NCI-H2227 treated with DMSO at 0.1 percent for 48 hours (cell line): Measurements from ENCODE around the gene MPZL1.
A peak's percentile ranks its signal among the peaks of the same experiment; 100 is the strongest.

Experiments
- DNase-seq: peaks from one replicate; lab custom pipeline; 2025; lab: John Stamatoyannopoulos, UW

Gene MPZL1

DNA sequence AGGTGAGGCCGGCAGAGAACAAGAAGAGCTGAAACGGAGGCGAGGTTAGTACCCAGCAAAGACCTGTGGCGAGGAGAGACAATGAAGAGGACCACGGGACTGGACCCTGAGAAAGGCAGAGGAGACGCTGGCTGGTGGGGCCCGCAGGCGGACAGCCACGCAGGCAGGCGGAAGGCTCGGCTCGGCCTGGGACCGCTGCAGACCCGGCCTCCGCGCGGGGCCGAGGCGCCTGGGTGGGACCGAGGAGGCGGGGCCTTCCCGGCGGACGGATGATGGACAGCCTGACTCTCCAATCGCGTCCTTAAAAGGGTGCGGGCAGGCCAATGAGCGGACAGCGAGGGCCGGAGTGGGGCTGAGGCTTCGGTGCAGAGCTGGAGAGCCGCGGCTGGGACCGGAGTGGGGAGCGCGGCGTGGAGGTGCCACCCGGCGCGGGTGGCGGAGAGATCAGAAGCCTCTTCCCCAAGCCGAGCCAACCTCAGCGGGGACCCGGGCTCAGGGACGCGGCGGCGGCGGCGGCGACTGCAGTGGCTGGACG is at the start of gene MPZL1:
MPZL1 (plus strand) TSS at position 366 of the 535 bp plus-strand sequence. CDS start 170 bp downstream, outside the sequence.
- peak; percentile 93 for DNase-seq

DNA sequence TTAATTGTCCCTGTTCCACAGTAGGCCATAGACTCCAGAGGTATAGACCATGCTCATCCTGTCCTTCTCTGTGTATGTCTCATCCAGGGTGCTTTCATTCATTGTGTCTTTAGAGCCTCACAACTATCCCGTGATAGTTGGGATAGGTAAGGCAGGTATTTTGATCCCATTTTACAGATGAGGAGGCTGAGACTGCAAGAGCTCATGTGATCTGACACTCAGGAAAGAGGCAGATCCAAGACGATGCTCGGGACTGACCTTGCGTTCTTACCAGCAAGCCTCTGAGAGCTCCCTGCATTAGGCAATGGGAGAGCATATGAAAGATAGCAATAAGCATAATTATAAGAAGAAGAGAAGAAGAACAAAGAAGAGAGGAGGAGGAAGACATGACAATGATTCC is 49.0 kb upstream of the MPZL1 start:
- DNase-seq = no peak

DNA sequence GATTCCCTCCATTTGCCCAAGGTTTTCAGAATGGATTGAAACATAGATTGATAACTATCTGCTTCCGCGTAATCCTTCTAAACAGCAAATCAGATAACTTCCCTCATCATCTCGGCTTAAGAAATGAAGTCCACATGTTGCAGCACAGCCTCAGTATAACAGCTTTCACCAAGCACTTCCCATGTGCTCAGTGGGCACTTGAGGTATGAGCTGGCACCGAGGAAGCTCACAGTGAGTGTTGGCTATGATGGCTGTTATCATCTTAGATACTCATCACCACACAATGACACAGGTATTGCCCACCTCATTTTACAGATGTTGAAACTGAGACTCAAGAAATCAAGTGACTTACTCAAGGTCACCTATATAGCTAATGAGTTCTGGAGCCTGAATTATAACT is 48.5 kb upstream of the MPZL1 start:
- DNase-seq = no peak

DNA sequence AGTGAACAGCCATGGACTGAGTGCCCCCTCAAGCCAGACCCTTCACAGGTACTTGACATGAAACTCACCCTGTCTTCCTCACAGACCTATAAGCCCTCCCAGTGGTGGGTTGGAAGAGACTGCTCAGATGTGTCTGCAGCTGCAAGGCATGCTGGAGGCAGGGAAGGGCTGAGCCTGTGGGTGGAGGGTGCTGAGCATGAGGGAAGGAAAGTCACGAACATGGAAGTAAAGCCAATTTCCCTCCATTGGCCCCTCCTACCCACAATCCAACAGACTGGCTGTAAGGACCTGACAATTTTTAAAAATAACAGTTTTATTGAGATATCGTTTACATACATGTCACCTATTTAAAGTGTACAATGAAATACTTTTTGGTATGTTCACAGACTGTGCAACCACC is 47.6 kb upstream of the MPZL1 start:
- no peak for DNase-seq

DNA sequence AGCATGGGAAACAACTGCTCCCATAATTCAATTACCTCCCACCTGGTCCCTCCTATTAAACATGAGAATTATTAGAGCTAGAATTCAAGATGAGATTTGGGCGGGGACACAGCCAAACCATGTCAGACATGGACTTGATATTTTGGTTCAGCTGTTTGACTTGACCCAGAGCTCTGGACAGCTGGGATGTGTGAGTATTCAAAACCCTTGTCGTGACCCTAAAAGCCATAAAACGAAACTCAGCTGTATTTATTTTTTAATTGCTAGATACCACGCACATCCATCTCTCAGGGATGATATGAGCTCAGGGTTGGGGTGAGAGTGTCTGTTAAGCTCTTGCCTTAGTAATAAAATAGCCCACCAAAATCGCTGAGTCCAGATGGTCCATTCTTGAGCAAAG is 46.3 kb upstream of the MPZL1 start:
- no peak for DNase-seq

DNA sequence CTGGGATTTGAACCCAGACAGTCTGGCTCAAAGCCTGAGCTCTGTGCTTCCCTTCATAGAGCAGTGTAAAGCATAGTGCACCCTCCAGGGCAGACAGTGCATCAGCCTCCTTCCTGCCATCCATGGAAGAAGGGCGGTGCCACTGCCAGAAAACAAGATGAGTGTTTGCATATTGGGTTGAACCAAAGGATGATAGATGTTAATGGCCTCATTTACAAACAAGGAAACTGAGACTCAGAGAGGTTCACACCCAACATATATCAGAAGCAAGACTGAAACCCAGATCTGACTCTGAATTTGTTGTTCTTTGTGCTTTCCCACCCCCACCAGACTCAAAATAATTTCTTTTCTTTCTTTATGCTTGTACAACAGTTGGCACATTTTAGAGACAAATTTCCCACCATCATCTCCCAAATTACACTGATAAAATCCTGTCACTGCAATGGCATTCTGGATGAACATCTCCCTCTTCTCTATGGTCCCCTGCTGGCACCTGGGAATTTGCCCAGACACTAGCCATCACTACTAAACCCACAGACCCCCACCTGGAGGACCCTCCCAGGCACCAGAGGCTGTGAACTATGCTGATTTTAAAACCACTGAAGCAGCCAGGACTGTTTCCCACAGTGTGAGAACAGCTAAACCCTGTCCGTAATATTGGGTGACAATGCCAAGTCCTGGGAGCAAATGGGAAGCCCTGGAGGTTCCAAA is 45.4 kb upstream of the MPZL1 start:
- no peak for DNase-seq

DNA sequence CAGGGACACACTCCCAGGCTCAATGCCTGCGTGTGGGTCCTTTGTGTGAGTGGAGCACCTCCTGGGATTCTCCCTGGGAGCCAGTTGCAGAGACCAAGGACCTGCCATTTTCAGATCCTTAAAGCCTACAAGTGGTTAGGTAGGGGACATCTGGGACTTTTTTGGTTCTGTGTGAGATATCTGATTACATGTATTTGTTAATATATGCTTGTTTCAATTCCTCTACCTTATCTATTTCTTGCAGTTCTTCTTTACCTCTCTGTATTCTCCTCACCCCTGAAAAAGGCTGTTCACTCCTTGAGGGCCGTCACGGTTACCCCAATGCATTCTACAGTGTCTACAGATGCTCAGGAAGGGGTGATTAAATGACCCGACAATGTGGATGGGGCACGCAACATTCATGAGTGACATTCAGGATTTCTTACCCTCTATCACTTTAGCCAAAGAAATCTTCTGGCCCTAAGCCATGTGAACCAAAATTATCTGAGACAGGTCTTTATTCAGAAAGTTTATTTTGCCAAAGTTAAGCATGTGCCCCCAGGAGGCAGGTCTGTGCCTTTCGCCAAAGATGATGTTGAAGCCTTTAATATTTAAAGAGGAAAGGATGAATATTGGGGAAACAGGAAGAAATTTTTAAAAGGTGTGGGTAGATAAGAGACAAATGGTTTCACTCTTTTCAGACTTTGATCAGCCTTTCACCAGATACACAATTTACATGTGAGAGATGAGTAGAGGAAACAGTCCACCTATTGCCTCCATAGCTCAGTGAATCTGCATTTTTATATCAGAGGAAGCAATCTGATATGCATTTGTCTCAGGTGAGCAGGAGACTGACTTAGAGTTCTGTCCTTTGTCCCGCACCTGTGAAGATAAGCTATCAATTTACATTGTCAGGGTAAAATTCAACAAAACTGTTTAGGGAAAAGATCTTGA is 44.6 kb upstream of the MPZL1 start:
- no peak for DNase-seq

DNA sequence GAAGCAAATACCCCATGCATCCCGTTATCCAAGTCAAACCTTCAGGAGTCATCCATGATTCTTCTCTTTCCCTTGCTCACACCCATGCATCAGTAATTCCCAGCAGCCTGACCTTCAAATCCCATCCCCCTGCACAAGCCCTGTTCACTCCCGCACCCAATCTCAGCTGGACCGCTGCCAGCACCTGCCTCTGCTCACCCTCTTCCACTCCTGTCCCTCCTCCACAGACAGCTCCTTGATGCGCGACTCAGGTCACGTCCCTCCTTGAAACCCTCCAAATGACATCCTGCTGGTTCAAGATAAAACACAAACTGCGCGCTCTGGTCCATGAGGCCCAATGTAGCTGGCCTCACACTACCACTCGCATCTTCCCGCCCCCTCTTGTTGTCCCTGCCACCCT is 43.4 kb upstream of the MPZL1 start:
- DNase-seq = no peak

DNA sequence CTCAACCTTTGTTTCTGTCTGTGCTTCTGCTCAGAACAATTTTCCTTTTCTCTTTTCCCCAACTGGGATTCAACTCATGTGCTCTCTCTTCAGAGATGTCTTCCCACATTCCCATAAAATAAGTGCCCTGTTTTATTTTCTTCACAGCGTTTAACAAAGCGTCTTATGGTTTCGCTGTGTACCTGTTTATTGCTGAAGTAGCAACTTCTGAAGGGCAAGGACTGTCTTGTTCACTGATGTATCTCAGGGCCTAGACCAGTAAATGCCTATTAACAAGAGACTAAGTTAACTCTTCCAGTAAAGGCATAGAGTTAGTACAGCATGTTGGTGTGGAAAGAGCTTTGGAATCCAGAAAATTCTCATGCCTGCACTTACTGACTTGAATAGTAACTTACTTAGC is 42.9 kb upstream of the MPZL1 start:
- DNase-seq = no peak

DNA sequence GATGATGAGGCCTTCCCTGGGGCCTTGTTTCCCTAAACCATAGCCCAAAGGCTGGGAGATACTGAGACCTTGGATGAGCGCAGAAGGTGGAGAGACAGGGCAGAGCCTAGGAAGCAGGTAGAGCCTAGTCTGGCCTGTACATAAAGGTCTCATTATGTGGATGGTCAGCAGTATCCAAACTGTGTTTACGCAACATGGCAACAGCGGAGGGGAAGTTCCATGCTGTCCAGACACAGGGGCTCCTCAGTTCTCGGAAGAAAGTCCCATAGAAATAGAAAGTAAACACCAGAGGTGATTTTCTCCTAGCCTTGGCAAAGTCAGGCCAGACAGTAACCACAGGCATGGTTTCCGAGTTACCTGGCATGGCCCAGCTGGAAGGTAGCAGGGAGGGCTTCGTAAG is 42.1 kb upstream of the MPZL1 start:
- DNase-seq = no peak

DNA sequence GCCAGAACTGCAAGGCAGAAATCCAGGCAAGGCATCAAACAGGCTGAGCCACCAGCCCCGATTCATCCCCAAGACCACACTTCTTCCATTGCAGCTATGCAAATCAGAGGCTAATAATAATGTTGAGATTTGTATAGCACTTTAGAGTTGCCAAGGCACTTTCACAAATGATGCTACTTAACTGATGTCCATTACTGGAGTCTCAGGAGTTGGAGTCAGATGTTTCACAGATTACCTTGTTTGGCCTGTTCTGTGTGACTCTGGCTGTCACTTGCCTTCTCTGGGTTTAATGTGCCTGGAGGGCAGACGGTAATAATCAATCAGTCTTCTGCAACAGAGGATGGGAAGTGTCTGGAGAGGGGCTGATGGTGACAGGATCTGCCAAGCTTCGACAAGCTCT is 40.8 kb upstream of the MPZL1 start:
- DNase-seq = no peak

DNA sequence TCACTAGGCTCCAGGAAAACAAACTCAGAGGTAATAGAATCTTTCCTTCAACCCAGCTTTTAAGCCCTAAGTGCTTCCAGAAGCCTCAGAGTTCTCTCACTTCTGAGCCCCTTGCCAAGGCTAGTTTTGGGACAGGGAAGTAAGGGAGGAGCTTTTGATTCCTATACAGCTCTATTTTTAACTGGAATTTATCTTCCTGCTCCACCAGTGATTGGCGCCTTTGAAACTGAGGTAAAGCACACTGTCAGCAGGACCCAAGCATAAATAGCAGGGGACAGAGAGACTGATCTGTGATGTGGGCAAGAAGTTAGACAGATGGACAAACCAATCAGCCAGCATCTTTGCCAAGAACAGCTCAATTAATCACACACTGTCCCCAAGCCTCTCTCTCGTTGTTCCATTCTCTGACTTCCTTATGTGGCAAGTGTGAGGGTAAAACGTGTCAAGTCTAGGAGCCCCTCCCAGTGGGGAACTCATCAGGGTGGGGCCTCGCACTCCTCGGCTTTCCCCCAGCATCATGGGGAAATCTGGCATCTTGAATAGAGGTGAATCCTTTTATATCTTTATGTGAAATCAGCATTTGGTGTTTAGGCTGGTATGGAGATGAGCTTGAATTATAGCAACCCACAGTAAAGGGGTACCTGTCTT is 40.2 kb upstream of the MPZL1 start:
- DNase-seq = no peak

DNA sequence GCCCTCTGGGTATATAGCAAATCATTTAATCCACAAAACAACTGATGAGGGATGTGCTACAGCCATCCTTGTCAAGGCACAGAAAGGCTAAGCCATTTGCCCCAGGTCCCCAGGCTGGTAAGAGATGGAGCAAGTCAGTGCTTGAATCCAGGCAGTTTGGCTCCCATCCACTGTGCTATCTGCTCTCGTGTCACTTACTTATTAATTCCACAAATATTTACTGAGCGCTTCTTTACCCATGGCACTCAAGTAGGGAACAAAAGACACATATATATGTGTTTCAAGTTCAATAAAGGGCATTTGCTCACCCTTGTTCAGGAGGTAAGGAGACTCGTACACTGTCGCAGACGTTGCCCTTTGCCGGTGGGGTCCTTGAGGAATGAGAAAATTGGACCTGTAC is 38.6 kb upstream of the MPZL1 start:
- DNase-seq = no peak

DNA sequence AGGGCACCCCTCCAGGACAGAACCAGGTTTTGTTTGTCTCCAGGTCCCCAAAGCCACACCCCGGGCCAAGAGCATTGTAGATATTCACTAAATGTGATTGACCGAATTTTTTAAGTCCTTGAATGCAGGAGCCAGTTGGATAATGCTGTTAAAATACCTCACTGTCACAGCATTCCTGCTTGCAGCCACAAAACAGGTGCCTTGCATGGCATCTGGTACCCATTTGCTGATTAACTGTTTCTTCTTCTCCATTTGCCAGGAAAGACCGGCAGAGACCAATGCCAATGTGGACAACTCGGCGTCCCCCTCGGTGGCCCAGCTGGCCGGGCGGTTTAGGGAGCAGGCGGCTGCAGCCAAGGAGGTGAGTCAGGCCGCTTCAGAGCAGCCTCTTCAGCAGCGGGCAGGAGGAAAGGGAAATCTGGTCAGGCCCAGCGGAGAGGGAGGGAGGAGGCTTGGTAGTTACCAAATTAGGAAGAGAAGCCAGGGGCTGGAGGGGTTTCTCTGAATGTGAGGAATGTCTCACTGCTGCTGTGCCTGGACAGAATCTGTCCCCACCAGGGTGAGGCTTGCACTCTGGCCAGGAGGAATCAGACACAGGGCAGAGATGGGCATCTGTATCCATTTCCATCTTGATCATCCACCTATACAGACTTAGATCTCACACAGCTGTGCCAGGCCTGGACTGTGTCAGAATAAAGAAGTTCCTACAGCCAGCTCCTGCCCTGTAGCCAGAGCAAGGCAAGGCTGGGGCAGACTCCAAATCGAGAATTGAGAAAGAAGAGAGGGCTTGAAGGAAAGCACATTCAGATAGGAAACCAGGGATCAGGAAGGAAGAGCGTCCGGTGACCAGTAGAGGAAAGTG is 37.9 kb upstream of the MPZL1 start:
- no peak for DNase-seq

DNA sequence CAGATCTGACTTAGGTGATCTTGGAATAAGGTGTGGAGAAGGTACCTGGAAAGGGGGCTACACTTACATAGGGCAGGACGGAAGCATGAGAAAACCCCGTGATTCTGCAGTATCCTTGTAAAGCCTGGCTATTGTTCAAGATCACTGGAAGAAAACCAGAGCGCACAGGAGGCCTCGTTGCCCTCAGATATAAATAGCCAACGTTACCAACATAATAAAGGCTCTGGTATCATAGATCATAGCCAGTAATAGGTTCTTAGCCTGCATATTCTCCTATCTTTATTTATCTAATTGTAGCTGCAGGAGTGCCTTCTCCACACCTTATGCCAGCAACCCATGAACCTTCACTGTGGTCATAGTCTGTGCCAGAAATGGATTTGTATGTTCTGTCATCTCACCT is 35.9 kb upstream of the MPZL1 start:
- DNase-seq = no peak

DNA sequence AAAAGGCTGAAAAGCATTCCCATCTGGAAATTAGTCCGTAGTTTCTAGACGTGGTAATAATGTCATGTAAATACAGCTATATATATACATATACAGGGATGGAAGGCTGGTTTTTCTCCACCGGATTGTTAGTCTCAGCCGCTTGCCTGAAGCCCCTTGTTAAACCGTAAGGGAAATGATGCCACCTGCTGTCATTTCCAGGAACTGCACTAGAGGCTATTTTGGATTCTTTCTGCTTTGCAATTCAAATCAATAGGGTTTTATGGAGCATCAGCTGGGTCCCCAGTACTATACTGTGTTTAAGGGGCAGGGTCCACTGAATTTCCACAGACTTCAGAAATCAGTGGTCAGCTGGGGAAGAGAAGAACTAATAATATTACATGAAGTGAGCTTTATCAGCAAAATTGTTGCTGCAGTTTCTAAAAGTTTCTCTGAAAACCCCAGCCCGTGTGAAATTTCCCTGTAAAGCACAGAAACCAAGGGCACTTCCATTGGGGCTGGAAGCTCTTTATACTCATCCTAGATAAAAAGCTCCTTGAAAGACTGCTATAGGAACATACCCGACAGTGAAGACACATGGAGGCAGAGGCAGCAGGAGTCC is 33.8 kb upstream of the MPZL1 start:
- peak; percentile 81 for DNase-seq

DNA sequence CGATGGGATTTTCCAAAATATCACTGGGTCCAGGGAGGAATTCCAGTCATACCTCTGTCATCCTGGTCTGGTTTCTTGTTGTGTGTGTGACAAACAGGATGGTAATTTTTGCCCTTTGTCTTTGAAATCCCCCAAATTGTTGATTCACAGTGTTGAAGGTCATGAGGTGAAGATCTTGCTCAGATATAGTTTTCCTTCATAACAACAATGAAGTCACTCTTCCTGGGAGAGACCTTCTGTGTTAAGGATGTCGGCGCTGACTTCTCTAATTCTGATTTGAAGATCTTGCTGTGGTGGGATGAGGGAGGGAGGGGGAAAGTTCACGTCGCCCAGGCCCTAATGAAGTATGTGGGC is 32.2 kb upstream of the MPZL1 start:
- no peak for DNase-seq

DNA sequence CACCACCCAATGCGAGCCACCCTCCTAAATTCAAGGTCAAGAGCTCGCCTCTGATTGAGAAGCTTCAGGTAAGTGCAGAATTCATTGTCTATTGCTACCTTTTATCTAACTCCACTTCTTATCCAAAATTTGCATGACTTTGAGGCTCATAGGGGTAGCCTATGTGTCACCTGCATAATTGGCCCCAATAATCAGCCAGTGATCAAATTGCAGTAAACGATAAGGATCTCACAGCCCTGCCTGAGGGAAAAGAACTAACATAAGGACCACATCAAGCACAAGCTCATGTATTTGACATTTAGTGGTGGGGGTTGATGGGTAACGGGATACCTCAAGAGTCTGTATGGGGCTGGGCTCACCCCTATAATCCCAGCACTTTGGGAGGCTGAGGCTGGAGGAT is 31.7 kb upstream of the MPZL1 start:
- DNase-seq = no peak

DNA sequence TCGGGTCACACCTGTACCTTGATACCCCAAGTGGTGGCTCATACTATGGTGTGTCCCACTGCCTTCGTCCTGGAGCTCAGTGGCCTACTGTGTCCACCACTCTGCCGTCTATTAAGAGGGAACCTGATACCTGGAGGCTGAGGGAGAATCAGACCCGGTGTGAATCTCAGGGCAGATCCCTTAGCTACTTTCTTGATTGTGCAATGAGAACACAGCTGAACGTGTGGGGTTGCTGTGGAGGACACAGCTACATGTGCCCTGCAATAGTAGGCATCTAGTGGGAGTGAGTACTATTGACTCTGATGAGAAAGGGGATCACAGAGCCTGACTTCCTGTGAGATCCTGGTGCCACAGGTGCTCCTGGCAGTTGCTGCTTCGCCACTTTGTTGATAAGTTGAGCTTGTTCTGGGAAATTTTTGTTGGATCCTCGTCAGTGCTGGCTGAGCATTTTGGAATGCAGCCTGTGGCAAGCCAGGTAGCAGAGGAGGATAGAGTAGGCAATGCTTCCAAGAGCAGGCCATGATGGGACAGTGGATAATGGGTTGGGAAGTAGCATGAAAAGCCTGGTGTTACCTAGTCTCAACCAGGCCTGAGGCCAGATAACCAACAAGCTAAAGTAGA is 28.2 kb upstream of the MPZL1 start:
- DNase-seq = no peak

DNA sequence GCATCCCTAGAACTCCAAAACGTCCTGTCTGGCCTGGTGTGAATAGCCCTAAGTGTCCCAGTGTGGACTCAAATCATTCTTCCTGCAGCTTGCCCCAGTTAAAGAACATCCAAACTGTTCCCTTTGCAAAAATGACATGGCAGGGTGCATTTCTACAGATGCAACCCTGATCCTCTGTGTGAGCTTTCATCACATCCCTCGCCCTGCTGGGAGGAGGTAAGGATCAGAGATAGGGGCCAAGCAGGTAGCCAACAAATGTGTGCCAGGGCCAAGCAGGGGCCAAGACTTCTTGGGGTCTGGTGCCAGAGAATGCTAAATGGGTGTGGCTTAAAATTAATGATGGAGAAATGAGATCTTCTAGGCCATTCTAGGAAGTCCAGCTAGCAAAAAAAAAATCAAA is 27.1 kb upstream of the MPZL1 start:
- DNase-seq = no peak

DNA sequence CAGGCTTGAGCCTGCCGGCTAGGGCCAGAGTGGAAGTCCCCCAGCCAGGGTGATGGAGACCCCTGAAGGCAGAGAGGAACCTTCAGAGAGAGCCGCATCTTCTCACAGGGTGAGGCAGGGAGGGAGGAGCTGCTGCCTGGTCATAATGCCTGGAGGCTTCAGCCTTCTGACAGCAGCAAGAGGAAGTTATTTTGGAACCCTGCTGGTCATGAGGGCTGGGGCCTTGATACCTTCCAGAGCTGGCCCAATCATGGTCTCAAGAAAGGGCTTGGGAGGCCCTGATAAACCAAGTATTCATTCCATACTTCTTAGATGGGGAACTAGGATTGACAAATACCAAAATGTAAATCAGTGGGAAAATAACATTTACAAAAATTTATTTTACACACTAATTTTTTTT is 26.6 kb upstream of the MPZL1 start:
- DNase-seq = no peak
